HG03575 (cell line): Measurements from ENCODE around the gene SPDL1.
A peak's percentile ranks its signal among the peaks of the same experiment; 100 is the strongest.
"Not testable (repeated sequence)": the region's sequence is repeated elsewhere in the genome, so short reads cannot be mapped to it uniquely, and the experiment has no call there.

Source experiments
- ATAC-seq: cut with Tn5 transposase; IDR thresholded peaks from one replicate; pipeline ENCODE4 v1.9.1; 2021; ENCODE audit not compliant: unreplicated experiment, insufficient number of reproducible peaks, low FRiP score; ENCODE audit errors: extremely low read depth

Gene SPDL1

DNA sequence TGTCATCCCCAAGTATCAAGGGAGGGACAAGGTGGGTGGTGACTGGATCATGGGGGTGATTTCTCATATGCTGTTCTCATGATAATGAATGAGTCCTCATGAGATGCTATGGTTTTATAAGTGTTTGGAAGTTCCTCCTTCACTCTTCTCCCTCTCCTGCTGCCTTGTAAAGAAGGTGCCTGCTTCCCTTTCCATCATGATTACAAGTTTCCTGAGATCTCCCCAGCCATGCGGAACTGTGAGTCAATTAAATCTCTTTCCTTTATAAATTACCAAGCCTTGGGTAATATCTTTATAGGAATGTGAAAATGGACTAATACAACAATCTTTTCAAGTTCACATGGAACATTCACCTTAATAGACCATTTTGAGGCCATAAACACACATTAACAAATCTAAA, 32.0 kb downstream of the SPDL1 start:
- no peak for ATAC-seq

DNA sequence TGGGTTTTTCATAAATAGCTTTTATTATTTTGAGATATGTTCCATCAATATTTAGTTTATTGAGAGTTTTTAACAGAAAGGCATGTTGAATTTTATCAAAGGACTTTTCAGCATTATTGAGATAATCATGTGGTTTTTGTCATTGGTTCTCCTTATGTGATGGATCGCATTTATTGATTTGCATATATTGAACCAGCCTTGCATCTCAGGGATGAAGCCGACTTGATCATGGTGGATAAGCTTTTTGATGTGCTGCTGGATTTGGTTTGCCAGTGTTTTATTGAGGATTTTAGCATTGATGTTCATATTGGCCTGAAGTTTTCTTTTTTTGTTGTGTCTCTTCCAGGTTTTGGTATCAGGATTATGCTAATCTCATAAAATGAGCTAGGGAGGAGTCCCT, 40.7 kb downstream of the SPDL1 start:
- ATAC-seq, result not testable (repeated sequence)

GRCh38 chr5:169626779-169627178, 43.2 kb downstream of the SPDL1 start:
- ATAC-seq, result no peak

DNA sequence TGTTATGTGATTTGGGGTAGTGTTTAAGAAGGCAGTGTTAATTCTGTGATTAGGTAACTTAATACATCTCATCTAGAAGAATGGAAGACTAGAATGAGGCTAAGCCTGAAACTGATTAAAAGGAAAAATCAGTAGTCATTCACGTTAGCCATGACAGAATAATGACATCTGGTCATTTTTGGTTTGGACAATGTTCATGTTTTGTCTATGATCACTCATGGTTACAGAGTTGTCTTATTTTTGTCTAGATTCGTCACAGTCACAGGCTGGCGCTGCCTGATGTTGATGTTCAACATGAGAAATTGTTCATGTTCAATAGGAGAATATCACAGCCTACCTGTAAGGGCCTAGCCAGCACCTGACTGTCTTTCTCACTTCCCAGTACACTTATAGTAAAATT, 44.0 kb downstream of the SPDL1 start:
- no peak for ATAC-seq

- ATAC-seq, result no peak
Observed at GRCh38 chr5:169628892-169629291, 45.3 kb downstream of the SPDL1 start.

- ATAC-seq, result no peak
Observed at GRCh38 chr5:169629847-169630548, 46.4 kb downstream of the SPDL1 start.

- no peak for ATAC-seq
Observed at GRCh38 chr5:169631360-169631759, 47.8 kb downstream of the SPDL1 start.

DNA sequence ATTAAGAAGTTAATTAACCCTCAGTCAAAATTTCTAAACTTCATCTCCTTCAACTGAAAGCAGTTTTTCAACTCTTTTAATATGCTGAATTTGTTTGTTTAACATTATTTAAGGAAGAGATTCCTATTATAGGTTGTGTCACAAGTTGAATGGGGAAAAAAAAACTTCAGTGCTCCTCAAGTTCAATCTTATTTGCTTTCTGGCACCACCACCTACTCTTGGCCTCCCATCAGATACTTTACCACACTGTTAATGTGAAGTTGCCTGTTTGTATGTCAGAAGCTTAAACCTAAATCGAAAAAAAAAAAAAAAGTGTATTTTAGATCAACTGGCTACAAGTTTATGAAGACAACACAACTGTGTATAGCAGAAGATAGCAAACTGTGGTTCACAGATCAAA, 49.4 kb downstream of the SPDL1 start:
- ATAC-seq, result no peak

DNA sequence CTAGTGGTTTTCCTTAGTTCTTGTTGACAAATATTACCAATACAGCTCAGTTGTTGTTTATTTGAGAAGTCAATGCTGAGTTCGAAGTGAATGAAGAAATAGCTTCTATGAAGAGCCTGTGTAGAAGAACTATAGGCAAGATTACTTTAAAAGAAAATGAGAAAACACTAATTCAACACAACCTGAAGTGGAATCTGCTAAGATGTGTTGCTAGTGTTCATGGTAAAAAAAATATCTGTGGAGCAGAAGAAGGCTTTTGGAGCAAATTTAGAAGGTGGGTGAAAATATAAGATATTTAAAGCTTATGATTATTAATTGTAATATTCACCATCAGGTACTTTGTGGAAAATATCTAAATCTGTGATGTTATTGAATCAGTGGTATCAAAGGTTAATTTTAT, 51.0 kb downstream of the SPDL1 start:
- no peak for ATAC-seq

- no peak for ATAC-seq
Observed at GRCh38 chr5:169635936-169636335, 52.4 kb downstream of the SPDL1 start.

DNA sequence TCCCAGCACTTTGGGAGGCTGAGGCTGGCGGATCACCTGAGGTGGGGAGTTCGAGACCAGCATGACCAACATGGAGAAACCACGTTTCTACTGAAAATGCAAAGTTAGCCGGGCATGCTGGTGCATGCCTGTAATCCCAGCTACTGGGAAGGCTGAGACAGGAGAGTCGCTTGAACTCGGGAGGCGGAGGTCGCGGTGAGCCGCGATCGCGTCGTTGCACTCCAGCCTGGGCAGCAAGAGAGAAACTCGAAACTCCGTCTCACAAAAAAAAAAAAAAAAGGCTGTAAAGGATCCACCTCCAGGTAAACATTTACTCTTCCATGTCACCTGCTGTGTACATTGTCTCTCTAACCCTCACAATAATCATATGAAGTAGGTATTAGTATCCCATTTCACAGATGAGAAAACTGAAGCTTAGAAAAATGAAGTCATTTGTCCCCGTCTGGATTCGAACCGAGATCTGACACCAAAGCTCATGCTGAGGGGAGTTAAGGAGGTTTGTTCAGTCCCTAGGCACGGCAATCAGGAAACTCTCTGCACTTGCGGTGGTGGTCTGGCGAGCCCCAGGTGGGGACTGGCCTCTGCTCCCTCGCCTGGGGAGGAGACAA, 53.0 kb downstream of the SPDL1 start:
- ATAC-seq, result peak; percentile 26

- peak; percentile 77 for ATAC-seq
Observed at GRCh38 chr5:169637085-169637548, 53.5 kb downstream of the SPDL1 start, which contains the start of gene DOCK2. Gene DOCK2, plus strand, starts transcription at chr5:169637275. Its CDS starts 52 bp downstream, at chr5:169637327.

DNA sequence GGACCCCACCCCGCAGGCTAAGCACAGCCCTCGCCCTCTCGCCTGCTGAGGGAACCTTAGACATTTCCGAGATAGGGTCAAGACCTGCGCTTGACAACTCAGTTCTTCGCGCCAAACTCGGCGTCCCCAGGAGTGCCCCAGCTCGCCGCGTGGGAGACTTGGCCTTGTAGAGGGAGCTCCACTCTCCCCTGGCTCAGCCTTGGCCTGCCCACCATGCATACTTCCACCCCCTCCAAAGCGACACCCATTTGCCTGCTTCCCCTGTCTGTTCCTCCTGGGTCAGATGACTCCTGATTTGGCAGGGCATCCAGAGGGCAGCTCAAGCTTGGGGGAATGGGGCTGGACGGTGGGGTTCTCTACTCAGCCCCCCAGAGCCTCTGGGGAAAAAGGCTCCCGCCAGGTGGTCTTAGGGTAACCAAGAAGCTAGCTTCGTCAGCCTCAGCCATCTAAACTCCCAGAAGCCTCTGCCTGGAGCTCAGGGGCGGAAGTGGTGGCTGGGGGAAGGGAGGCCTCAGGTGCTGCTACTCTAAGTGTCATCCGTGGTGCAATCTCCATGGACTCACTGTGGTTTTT, 54.1 kb downstream of the SPDL1 start:
- no peak for ATAC-seq

GRCh38 chr5:169641253-169641652, 57.7 kb downstream of the SPDL1 start:
- ATAC-seq, result no peak

- no peak for ATAC-seq
Observed at GRCh38 chr5:169646856-169647255, 63.3 kb downstream of the SPDL1 start.

DNA sequence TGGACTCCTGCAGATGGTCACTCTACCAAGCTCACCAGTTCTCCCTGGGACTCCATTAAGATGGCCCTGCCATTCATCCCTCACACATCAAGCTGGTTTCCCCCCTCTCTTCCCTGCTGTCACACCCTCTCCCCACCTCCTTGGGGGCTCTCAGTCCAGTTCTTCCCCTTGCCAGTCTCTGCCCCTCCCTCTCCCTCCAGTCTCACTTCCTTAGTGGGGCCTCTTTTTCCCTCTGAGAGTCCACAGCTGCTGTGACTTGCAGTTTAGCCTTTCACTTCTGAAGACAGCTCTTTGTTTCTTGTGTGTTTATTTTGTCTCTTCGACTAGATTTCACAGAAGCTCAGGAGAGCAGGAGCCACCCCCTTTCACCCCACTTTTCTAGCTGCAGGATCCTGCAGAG, 64.0 kb downstream of the SPDL1 start:
- ATAC-seq, result no peak

- no peak for ATAC-seq
Observed at GRCh38 chr5:169648725-169649310, 65.2 kb downstream of the SPDL1 start.

GRCh38 chr5:169649486-169649885, 65.9 kb downstream of the SPDL1 start:
- ATAC-seq, result no peak

DNA sequence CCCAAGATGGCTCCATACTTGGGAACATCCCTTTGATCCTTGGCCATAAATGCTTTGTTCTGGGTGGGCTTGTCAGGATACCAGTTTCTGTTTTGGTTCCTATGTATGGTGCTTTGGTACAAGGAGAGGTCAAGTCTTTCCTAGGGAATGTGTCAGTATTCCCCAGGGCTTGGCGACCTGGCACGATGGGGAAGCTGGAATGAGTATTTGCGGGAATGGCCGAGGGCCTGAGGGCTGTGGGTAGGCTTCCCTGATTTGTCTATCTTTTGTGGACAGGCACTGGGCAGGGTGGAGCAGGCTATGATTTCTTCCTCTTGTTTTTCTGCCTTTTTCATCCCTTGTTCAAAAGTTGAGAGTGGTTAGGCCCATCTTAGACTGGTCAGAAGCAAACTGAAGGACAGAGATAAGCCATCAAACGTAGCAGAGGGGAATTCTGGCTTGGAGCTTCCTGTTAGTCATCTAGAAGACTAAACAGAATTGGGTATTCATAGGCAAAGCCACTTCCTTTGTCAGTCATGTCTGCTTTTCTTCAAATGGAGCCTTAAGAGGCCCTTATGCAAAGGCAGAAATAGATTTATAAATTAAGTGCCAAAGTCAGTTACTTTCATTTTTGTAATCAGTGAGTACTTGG, 67.2 kb downstream of the SPDL1 start:
- ATAC-seq, result peak; percentile 41

DNA sequence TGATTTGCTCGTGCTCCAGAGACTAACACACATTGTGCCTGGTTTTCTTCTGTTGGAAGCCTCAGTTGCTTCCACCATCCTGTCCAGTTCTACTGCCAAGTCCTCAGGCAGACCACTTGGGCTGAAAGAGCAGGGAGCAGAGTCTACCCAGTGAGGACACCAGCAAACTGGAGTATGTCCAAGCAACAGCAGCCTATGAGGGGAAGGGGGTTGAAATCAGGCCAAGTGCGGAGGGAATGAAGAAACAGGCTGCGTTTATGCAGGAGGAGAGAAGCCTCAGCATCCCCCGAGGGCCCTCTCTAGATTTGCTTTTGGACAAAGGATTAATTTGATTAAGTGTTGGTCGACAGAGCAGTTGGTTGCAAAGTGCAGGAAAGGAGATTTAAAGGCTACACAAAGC, 68.0 kb downstream of the SPDL1 start:
- ATAC-seq, result no peak
